Epithelial cell of proximal tubule (primary cell): ENCODE data around the gene MRPL54. TPM values are rescaled to one million over a fixed set of nuclear protein-coding genes. Genes with fewer than 3 reads are reported as not detected.

Experiments used
- DNase-seq: peaks from one replicate; pipeline ENCODE4 v3.0.0-alpha.2; 2011; ENCODE audit warnings: low read depth
- H3K4me3 ChIP-seq: 2 replicates; pipeline ENCODE4 v1.5.1; 2011; ENCODE audit warnings: low read depth, mild to moderate bottlenecking, low read length
- CTCF ChIP-seq: conservative IDR thresholded peaks from 2 replicates; pipeline ENCODE4 v1.5.1; 2012; ENCODE audit warnings: low read depth, mild to moderate bottlenecking, low read length
- total RNA-seq: library from RNA; depleted of rRNA; stranded (reverse); fragments of >200 nt; gene quantifications from 2 replicates; pipeline ENCODE4 v1.2.3, GENCODE V29; 2015

MRPL54 gene
- total RNA-seq, 1 donor from 2014 or later, result 102 TPM

GRCh38 chr19:3775831-3776230, 13.3 kb downstream of the MRPL54 start:
- DNase-seq, result no peak
- TF ChIP-seq CTCF, result no peak
- no peak overlapping the region for H3K4me3 ChIP-seq

GRCh38 chr19:3776479-3777040, 14.1 kb downstream of the MRPL54 start:
- no peak overlapping the region for H3K4me3 ChIP-seq
- DNase-seq, result no peak
- TF ChIP-seq CTCF, result no peak

- no peak overlapping the region for H3K4me3 ChIP-seq
- DNase-seq, result no peak
- no peak for TF ChIP-seq CTCF
These were observed 15.8 kb downstream of the MRPL54 start for GRCh38 chr19:3778104-3778867.

GRCh38 chr19:3778899-3779723, 16.6 kb downstream of the MRPL54 start:
- no peak for DNase-seq
- no peak for TF ChIP-seq CTCF
- no peak overlapping the region for H3K4me3 ChIP-seq

GRCh38 chr19:3780786-3781304, 18.4 kb downstream of the MRPL54 start:
- H3K4me3 ChIP-seq, result no peak overlapping the region
- DNase-seq, result no peak
- no peak for TF ChIP-seq CTCF

GRCh38 chr19:3781603-3782002, 19.1 kb downstream of the MRPL54 start:
- no peak for DNase-seq
- no peak overlapping the region for H3K4me3 ChIP-seq

More at GRCh38 chr19:3781603-3782002, 19.1 kb downstream of the MRPL54 start:
- TF ChIP-seq CTCF, result no peak
